HCT116 (cell line): ENCODE results near the gene NPLOC4. TPM values are rescaled to one million over a fixed set of nuclear protein-coding genes. Genes with fewer than 3 reads are reported as not detected.

ENCODE experiments used
- ATAC-seq: fragments of 200-7000 bp; cut with Tn5 transposase; 2 replicates; pipeline ENCODE4 v1.9.1; 2020; ENCODE audit warnings: mild to moderate bottlenecking, moderate library complexity
- BruUV-seq: library from RNA; stranded (reverse); fragments of 400-500 nt; replicated peaks from 2 replicates; lab custom pipeline; 2021; lab: Mats Ljungman, UMichigan
- CTCF ChIA-PET: fragments of 300-600 bp; sonication (Branson Sonifier 250); formaldehyde crosslinking; loops from one replicate; lab custom pipeline; 2021; ENCODE audit warnings: antibody characterized with exemption; lab: Charles Lee
- POLR2A ChIA-PET: fragments of 300-600, 350-600 bp; sonication (Branson Sonifier 250); formaldehyde crosslinking; loops from one replicate; lab custom pipeline; 2021; ENCODE audit warnings: antibody characterized with exemption; lab: Charles Lee
- RAD21 ChIA-PET, 2 experiments: fragments of 300-600 bp; sonication (Branson Sonifier 250); formaldehyde crosslinking; loops; one replicate each; lab custom pipeline; 2023; ENCODE audit warnings: low total read pairs in 2 of 2; ENCODE audit not compliant: uncharacterized antibody in 2 of 2, unreplicated experiment in 2 of 2, low non-redundant PET in 1 of 2; lab: Charles Lee
- DNase-seq: peaks from one replicate; pipeline ENCODE4 v3.0.0-alpha.2; 2010; ENCODE audit warnings: low read depth, low spot score
- H2AFZ ChIP-seq: fragments of 200-600 bp; shearing (Covaris generic), sonication (generic); 2 replicates; pipeline ENCODE4 v1.6.1; 2017; ENCODE audit warnings: low read depth, mixed run types, mixed read lengths, antibody characterized with exemption, low read length; ENCODE audit not compliant: poor library complexity, severe bottlenecking
- H3K27ac ChIP-seq: 2 replicates; pipeline ENCODE4 v1.5.1; 2012; ENCODE audit warnings: low read depth, low read length
- H3K27me3 ChIP-seq: fragments of 200-600 bp; sonication (generic); 2 replicates; pipeline ENCODE4 v1.6.1; 2016; ENCODE audit warnings: mixed run types, low read length, mixed read lengths; ENCODE audit not compliant: insufficient read depth
- H3K36me3 ChIP-seq, 2 experiments: fragments of 200-500 bp in 1 of 2; fragments of 200-600 bp in 1 of 2; sonication (Bioruptor generic) in 1 of 2; sonication (generic) in 1 of 2; 2 replicates each; pipeline versions ENCODE4 v1.5.1 to v1.6.1; 2014 to 2016; ENCODE audit warnings: low read length in 2 of 2, inconsistent platforms in 1 of 2, mixed read lengths in 1 of 2, mixed run types in 1 of 2; ENCODE audit not compliant: insufficient read depth in 2 of 2, control insufficient read depth in 1 of 2
- H3K4me1 ChIP-seq, 2 experiments: fragments of 200-600 bp in 1 of 2; sonication (generic) in 1 of 2; 2 replicates each; pipeline versions ENCODE4 v1.5.1 to v1.6.1; 2012 to 2017; ENCODE audit warnings: low read length in 2 of 2, inconsistent platforms in 1 of 2, mild to moderate bottlenecking in 1 of 2, mixed read lengths in 1 of 2, mixed run types in 1 of 2, moderate library complexity in 1 of 2; ENCODE audit not compliant: insufficient read depth in 2 of 2, control insufficient read depth in 1 of 2
- H3K4me2 ChIP-seq: fragments of 200-600 bp; sonication (generic); 2 replicates; pipeline ENCODE4 v1.6.1; 2017; ENCODE audit warnings: mixed run types, low read length, mixed read lengths
- H3K4me3 ChIP-seq, 2 experiments: fragments of 200-600 bp in 1 of 2; sonication (generic) in 1 of 2; replicated peaks in 1 of 2; 2 replicates each; pipeline ENCODE4 v1.5.1; 2011 to 2016; ENCODE audit warnings: low read length in 2 of 2, control low read depth in 1 of 2, low read depth in 1 of 2, mild to moderate bottlenecking in 1 of 2, mixed read lengths in 1 of 2, mixed run types in 1 of 2
- H3K79me2 ChIP-seq: fragments of 200-600 bp; sonication (generic); 2 replicates; pipeline ENCODE4 v1.6.1; 2017; ENCODE audit warnings: mild to moderate bottlenecking, mixed run types, low read length, moderate library complexity, mixed read lengths; ENCODE audit not compliant: insufficient read depth
- H3K9ac ChIP-seq: fragments of 200-600 bp; sonication (generic); 2 replicates; pipeline ENCODE4 v1.6.1; 2016; ENCODE audit warnings: low read length, mixed read lengths
- H3K9me2 ChIP-seq: fragments of 200-600 bp; sonication (generic), shearing (Covaris generic); 2 replicates; pipeline ENCODE4 v1.6.1; 2017; ENCODE audit warnings: mixed run types, mild to moderate bottlenecking, moderate library complexity; ENCODE audit not compliant: insufficient read depth
- H3K9me3 ChIP-seq, 2 experiments: fragments of 200-500 bp in 1 of 2; fragments of 200-600 bp in 1 of 2; sonication (Bioruptor generic) in 1 of 2; sonication (generic) in 1 of 2; 2 replicates each; pipeline ENCODE4 v1.6.1; 2014 to 2017; ENCODE audit warnings: low read length in 2 of 2, mixed read lengths in 2 of 2, inconsistent platforms in 1 of 2, low read depth in 1 of 2, mild to moderate bottlenecking in 1 of 2, mixed run types in 1 of 2, moderate library complexity in 1 of 2; ENCODE audit not compliant: control insufficient read depth in 1 of 2, insufficient read depth in 1 of 2
- H4K20me1 ChIP-seq: fragments of 200-600 bp; sonication (generic), shearing (Covaris generic); 2 replicates; pipeline ENCODE4 v1.6.1; 2017; ENCODE audit warnings: mixed run types, mild to moderate bottlenecking, moderate library complexity; ENCODE audit not compliant: insufficient read depth
- ATF3 ChIP-seq: IDR thresholded peaks from 2 replicates; pipeline ENCODE4 v1.6.1; 2012
- CBX3 ChIP-seq: IDR thresholded peaks from 2 replicates; pipeline ENCODE4 v1.6.1; 2012; ENCODE audit warnings: low read depth
- CEBPB ChIP-seq: IDR thresholded peaks from 2 replicates; pipeline ENCODE4 v1.6.1; 2012; ENCODE audit warnings: low read depth
- CTCF ChIP-seq, 3 experiments: fragments of 200-600 bp in 1 of 3; sonication (generic) in 1 of 3; IDR thresholded peaks in 2 of 3; conservative IDR thresholded peaks in 1 of 3; 2 replicates each; pipeline ENCODE4 v1.5.1; 2012 to 2017; ENCODE audit warnings: low read depth in 2 of 3, low read length in 2 of 3, antibody characterized with exemption in 1 of 3, borderline replicate concordance in 1 of 3, control low read depth in 1 of 3, mild to moderate bottlenecking in 1 of 3, mixed read lengths in 1 of 3, mixed run types in 1 of 3, moderate library complexity in 1 of 3; ENCODE audit not compliant: insufficient read depth in 1 of 3
- EGR1 ChIP-seq: IDR thresholded peaks from 2 replicates; pipeline ENCODE4 v1.6.1; 2012; ENCODE audit warnings: low read depth
- ELF1 ChIP-seq: IDR thresholded peaks from 2 replicates; pipeline ENCODE4 v1.6.1; 2012; ENCODE audit warnings: low read depth, borderline replicate concordance
- EZH2 ChIP-seq: fragments of 200-600 bp; sonication (generic); IDR thresholded peaks from 2 replicates; pipeline ENCODE4 v1.6.1; 2017; ENCODE audit warnings: antibody characterized with exemption, mixed run types
- EZH2phosphoT487 ChIP-seq: fragments of 200-600 bp; IDR thresholded peaks from 2 replicates; pipeline ENCODE4 v1.6.1; 2018; ENCODE audit warnings: antibody characterized with exemption, borderline replicate concordance
- FOSL1 ChIP-seq: IDR thresholded peaks from 2 replicates; pipeline ENCODE4 v1.6.1; 2012; ENCODE audit warnings: low read depth
- JUND ChIP-seq: IDR thresholded peaks from 2 replicates; pipeline ENCODE4 v1.6.1; 2012
- POLR2A ChIP-seq: IDR thresholded peaks from 2 replicates; pipeline ENCODE4 v1.7.0; 2011; ENCODE audit warnings: borderline replicate concordance; ENCODE audit not compliant: insufficient read depth, insufficient read length; ENCODE audit errors: extremely low read depth
- POLR2AphosphoS5 ChIP-seq: IDR thresholded peaks from 2 replicates; pipeline ENCODE4 v1.6.1; 2011; ENCODE audit warnings: mild to moderate bottlenecking, low read depth, low read length, moderate library complexity
- RAD21 ChIP-seq: IDR thresholded peaks from 2 replicates; pipeline ENCODE4 v1.6.1; 2012; ENCODE audit warnings: low read depth, mild to moderate bottlenecking
- REST ChIP-seq: IDR thresholded peaks from 2 replicates; pipeline ENCODE4 v1.6.1; 2012; ENCODE audit warnings: low read depth
- SP1 ChIP-seq: IDR thresholded peaks from 2 replicates; pipeline ENCODE4 v1.6.1; 2012; ENCODE audit warnings: low read depth
- TCF7L2 ChIP-seq: IDR thresholded peaks from 2 replicates; pipeline ENCODE4 v1.7.0; 2011; ENCODE audit warnings: borderline replicate concordance, inconsistent platforms; ENCODE audit not compliant: insufficient read depth, insufficient read length; ENCODE audit errors: extremely low read depth
- YY1 ChIP-seq: IDR thresholded peaks from 2 replicates; pipeline ENCODE4 v1.6.1; 2011; ENCODE audit warnings: low read length, low read depth, moderate library complexity, mild to moderate bottlenecking; ENCODE audit not compliant: insufficient replicate concordance; ENCODE audit errors: extremely low read depth
- ZBTB33 ChIP-seq: IDR thresholded peaks from 2 replicates; pipeline ENCODE4 v1.6.1; 2011; ENCODE audit warnings: mild to moderate bottlenecking, low read length, moderate library complexity; ENCODE audit not compliant: insufficient replicate concordance; ENCODE audit errors: extremely low read depth
- ZFX ChIP-seq: fragments of 450-650 bp; IDR thresholded peaks from 2 replicates; pipeline ENCODE4 v1.6.1; 2017
- ZNF274 ChIP-seq: fragments of 200-500 bp; sonication (Bioruptor generic); IDR thresholded peaks from 2 replicates; pipeline ENCODE4 v1.6.1; 2014; ENCODE audit warnings: mild to moderate bottlenecking, low read depth, low read length, inconsistent platforms
- intact Hi-C: fragments of 100-400 bp; cut with micrococcal nuclease; formaldehyde crosslinking; loops from 2 replicates; pipeline ENCODE4 v1.10.0; 2022
- total RNA-seq: library from RNA; stranded (reverse); gene quantifications from one replicate; pipeline ENCODE4 v1.2.1, GENCODE V29; 2021; ENCODE audit not compliant: unreplicated experiment

NPLOC4 gene
- total RNA-seq, 1 experiment from 2014 or later: 137 TPM

GRCh38 chr17:81579821-81580321 is 57.0 kb downstream of the NPLOC4 start:
- H3K36me3 ChIP-seq: peaks cover 41 to 60% of the 10 kb centered on the region in 2 experiments
- TF ChIP-seq POLR2A (no peak), ZBTB33 (no peak), ATF3 (no peak), POLR2AphosphoS5 (no peak), EZH2phosphoT487 (no peak), EGR1 (no peak), CEBPB (no peak), YY1 (no peak), REST (no peak), EZH2 (no peak), ZFX (no peak), CBX3 (no peak), RAD21 (no peak), ZNF274 (no peak), JUND (no peak), SP1 (no peak), ELF1 (no peak), FOSL1 (no peak), CTCF (IDR thresholded peaks at IDR 0.05 in 2 of 3, conservative IDR thresholded peaks at IDR 0.05 in 1 of 3; ENCODE audit: borderline replicate concordance in 1 of 3, insufficient read depth in 1 of 3, low read depth in 2 of 3, low read length in 2 of 3) (no peak), TCF7L2 (no peak)
- DNase-seq: no peak
- H3K9me2 ChIP-seq: no peaks in the 10 kb centered on the region
- no peak overlapping the region for H3K9ac ChIP-seq
- H3K4me2 ChIP-seq: no peak overlapping the region
- peaks cover 24 to 42% of the 10 kb centered on the region in 2 experiments for H3K4me1 ChIP-seq
- no peaks in the 10 kb centered on the region for H3K9me3 ChIP-seq
- H2AFZ ChIP-seq: no peak overlapping the region
- no TSS peak for BruUV-seq
- H3K79me2 ChIP-seq: peaks cover 63% of the 10 kb centered on the region; the same call in 1 of the 2 replicates
- intact Hi-C loops: no loop called here
- no peak for ATAC-seq
- ChIA-PET POLR2A (no interaction called here), RAD21 (no interaction called here), CTCF (no interaction called here)
- peaks cover 8% of the 10 kb centered on the region; the same call in 1 of the 2 replicates for H4K20me1 ChIP-seq
- H3K4me3 ChIP-seq: no peak overlapping the region
- H3K27ac ChIP-seq: no peak overlapping the region
- H3K27me3 ChIP-seq: no peaks in the 10 kb centered on the region
